Dermis microvascular lymphatic vessel endothelial cell (primary cell): ENCODE results near the gene CARNS1. TPM values are rescaled to one million over a fixed set of nuclear protein-coding genes. Genes with fewer than 3 reads are reported as not detected.
A peak's percentile ranks its signal among the peaks of the same experiment; 100 is the strongest.
"Not testable (repeated sequence)": the region's sequence is repeated elsewhere in the genome, so short reads cannot be mapped to it uniquely, and the experiment has no call there.

Source experiments
- DNase-seq, 2 donors: peaks; one replicate each; pipeline versions ENCODE4 v3.0.0 to v3.0.0-alpha.2; 2010; ENCODE audit warnings: low read depth in 2 of 2
- total RNA-seq: library from RNA; depleted of rRNA; stranded (reverse); fragments of >200 nt; gene quantifications from 2 replicates; pipeline ENCODE4 v1.2.1, GENCODE V29; 2014

CARNS1 gene
- total RNA-seq, 1 donor from 2014 or later: 0.26 TPM

GRCh38 chr11:67396587-67397389, 18.7 kb upstream of the CARNS1 start:
- peak in 1 of 2 donors; percentile 12 for DNase-seq

DNA sequence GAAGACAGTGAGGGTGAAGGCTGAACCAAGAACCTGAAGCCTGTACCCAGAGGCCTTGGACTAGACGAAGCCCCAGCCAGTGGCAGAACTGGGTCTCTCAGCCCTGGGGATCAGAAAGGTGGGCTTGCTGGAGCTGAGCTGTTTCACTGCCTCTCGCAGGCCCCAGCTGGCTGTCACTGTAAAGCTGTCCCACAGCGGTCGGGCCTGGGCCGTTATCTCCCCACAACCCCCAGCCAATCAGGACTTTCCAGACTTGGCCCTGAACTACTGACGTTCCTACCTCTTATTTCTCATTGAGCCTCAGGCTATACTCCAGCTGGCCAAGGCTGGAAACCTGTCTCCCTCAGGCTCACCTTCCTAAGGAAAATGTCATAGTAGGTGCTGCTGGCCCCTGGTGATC, 17.9 kb upstream of the CARNS1 start:
- DNase-seq: no peak

DNA sequence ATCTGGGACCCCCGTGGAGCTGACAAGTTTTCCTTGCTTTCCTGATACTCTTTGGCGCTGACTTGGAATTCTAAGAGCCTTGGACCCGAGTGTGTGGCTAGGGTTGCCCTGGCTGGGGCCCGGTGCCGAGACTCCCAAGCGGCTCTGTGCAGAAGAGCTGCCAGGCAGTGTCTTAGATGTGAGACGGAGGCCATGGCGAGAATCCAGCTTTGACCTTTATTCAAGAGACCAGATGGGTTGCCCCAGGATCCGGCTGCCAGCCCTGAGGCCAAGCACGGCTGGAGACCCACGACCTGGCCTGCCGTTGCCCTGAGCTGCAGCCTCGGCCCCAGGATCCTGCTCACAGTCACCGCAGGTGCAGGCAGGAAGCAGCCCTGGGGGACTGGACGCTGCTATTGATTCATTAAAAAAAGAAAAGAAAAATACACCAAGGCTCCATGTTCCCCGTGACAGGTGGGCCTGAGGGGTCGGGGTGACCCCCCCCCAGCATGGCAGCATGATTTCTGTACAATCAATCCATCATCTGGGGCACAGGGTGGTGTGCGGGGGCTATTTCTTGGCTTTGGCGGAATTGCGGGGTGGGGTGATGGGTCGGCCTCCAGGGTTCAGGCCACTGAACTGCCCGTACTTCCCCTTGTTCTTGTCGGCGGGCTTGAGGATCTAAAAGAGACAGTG, 17.4 kb upstream of the CARNS1 start:
- no peak for DNase-seq

DNA sequence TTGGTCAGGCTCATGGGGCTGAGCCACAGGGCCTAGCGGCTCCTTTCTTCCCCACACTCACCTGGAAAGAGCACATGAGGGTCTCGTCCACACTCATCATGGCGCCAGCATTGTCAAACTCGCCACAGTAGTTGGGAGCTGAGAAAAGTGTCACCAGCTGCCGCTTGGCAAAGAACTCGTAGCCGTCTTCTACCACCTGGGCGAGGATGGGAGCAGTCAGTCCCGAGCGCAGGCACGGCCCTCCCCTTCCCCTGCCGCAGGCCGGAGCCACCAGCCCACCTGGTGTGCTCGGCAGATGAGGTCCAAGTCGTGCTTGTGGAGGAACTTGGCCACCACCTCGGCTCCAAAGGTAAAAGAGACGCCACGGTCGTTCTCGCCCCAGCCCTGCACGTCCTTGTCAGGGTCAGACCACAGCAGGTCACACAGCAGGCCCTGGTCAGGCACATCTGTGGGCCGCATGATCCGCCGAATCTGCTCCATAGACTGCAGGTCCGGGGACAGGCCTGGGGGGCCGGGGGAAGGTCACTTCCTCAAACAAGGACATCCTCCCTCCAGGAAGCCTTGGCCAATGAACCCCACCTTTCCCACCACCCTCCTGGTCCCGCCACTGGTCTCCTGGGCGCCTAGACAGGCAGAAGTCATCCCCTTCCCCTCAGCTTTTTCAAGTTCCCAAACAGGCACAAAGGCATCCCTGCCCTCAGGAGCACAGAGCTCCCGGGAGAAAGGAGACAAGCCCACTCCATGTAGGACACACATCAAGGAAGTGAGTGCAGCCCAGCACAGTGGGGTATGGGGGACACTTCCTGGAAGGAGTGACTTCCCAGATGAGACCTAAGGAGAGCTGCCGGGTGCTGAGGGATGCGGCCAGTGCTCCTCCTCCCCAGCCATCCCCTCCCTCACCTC, 16.6 kb upstream of the CARNS1 start:
- no peak for DNase-seq

DNA sequence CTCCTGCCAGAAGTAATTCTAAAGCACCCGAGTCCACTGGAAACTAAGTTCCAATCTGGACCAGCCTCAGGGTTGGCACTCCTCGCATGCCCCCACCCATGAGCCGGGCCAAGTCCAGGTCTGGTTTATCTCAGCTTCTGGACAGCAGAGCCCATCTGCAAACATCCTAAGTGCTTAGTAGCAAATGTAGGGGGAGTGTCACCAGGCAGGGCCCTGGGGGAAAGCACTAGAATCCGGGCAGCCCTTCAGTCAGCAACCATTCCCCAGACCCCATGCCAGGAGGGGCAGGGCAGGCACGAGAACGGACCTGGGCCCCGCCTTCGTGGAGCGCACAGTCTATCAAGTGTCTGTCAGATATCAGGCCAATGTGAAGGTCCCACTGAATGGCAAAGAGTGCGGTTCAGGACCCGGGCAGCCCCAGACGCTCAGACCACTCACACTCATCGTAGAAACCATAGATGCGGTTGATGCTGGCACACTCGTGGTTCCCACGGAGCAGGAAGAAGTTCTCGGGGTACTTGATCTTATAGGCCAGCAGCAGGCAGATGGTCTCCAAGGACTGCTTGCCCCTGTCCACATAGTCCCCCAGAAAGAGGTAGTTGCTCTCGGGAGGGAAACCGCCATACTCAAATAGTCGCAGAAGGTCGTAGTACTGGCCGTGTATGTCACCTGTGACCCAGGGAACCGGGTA, 15.1 kb upstream of the CARNS1 start:
- DNase-seq: no peak

- peak in 1 of 2 donors; percentile 11 for DNase-seq
Observed at GRCh38 chr11:67400942-67401494, 14.5 kb upstream of the CARNS1 start.

- peak; percentile 74 to 88 for DNase-seq
Observed at GRCh38 chr11:67401495-67402191, 13.8 kb upstream of the CARNS1 start, which contains the start of gene PPP1CA. TSS of gene PPP1CA (minus strand) at chr11:67401858. CDS start at chr11:67401782, 76 bp downstream.

- DNase-seq: not testable (repeated sequence)
Observed at GRCh38 chr11:67402192-67402839, 13.2 kb upstream of the CARNS1 start.

DNA sequence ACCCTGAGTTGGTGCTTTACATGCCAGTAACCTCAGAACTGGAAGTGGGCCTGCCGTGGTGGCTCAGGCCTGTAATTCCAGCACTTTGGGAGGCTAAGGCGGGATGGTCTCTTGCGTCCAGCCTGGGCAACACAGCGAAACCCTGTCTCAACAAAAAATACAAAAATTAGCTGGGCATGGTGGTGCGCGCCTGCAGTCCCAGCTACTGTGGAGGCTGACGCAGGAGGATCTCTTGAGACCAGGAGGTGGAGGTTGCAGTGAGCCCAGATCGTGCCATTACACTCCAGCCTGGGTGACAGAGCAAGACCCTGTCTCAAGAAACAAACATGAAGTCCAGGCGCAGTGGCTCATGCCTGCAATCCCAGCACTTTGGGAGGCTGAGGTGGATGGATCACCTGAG, 12.4 kb upstream of the CARNS1 start:
- DNase-seq: not testable (repeated sequence)

- no peak for DNase-seq
Observed at GRCh38 chr11:67404515-67405195, 10.8 kb upstream of the CARNS1 start.

GRCh38 chr11:67405196-67405567, 10.3 kb upstream of the CARNS1 start:
- DNase-seq: no peak

DNA sequence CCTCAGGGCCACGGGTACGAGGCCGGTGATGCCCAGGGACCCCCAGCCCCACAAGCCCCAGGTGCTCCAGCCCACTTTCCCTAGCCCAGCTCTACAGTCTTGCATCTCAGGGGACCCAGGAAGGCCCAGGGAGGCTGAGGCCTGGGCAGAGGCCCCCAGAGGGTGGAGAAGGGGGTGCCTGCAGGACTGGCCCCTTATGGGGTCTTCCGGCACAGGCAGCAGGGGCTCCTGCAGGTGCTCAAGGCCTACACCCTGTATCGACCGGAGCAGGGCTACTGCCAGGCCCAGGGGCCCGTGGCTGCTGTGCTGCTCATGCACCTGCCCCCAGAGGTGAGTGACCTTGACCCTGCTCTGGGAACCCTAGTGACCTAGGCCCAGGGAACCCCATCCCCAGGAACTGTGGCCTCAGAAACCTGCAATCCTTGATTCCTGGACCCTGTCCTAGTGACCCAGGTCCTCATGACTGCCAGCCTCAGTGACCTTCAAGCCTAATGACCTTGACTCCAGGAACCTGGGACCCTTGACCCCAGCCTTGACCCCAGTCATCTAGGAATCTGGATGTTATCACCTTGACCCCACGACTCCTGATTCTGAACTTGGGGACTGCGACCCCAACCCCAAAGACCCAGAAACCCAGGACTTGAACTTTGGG, 9.7 kb upstream of the CARNS1 start:
- DNase-seq: no peak

- no peak for DNase-seq
Observed at GRCh38 chr11:67406420-67406968, 9.0 kb upstream of the CARNS1 start.

GRCh38 chr11:67406969-67407687, 8.3 kb upstream of the CARNS1 start:
- DNase-seq: no peak

GRCh38 chr11:67407688-67408163, 7.8 kb upstream of the CARNS1 start:
- DNase-seq: no peak

DNA sequence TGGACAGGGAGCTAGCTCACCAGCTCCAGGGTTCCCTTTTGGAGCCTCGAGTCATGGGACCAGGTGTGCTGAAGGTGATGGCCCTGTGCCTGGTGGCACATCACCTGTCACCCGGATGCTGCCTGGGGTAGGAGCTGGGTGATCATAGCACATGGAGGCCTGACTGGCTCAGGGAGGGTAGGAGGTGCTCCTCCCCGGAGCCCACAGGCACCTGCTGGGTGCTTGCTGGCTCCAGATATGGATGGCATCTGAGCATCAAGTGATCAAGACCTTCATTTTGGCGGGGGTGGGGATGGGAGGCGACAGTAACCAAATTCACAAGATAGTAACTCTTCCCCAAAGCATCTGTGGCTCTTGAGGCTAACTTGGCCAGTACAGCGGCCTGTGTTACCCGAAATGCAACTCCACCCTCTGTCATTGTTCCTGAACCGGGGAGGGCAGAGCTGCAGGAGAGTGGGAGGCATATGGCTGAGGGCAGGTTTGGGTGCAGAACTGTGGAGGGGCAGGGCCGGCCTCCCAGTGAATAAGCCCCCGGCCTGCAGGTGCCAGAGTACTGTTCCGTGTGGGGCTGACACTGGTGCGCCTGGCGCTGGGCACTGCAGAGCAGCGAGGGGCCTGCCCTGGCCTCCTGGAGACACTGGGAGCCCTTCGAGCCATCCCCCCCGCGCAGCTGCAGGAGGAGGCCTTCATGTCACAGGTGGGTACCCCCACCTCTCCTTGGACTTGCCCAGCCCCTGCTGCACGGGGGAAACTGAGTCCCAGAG, 6.9 kb upstream of the CARNS1 start:
- no peak for DNase-seq

DNA sequence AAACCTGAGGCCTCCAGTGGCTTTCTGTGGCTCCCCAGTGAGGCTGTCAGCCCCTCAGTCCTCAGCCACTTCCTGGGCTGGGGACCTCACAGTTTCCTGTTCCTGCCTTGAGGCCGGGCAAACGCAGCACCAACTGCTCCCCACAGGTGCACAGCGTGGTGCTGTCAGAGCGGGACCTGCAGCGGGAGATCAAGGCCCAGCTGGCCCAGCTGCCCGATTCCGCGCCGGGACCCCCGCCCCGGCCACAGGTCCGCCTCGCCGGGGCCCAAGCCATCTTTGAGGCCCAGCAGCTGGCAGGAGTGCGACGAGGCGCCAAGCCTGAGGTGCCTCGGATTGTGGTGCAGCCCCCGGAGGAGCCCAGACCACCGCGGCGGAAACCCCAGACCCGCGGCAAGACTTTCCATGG, 6.2 kb upstream of the CARNS1 start:
- DNase-seq: no peak
